Measurements from ENCODE around the gene HCN2.

HCN2 gene

GRCh38 chr19:641702-642101, 52.0 kb downstream of the HCN2 start:
- intact Hi-C loops (cut with DNase I; ENCODE audit: low total_unique reads), result no loop called here
- no peaks in the 10 kb centered on the region for H3K9me3 ChIP-seq
- H3K27ac ChIP-seq, result no peak overlapping the region
- no peak for TF ChIP-seq CTCF (IDR thresholded peaks at IDR 0.05)
- peaks cover 0 to 21% (median 12%) of the 10 kb centered on the region in 4 donors for H3K4me1 ChIP-seq
- no peak overlapping the region for H3K4me3 ChIP-seq
- no peaks in the 10 kb centered on the region for H3K27me3 ChIP-seq
- DNase-seq, result no peak
- peaks cover 3 to 22% (median 15%) of the 10 kb centered on the region in 3 donors for H3K36me3 ChIP-seq

GRCh38 chr19:642767-643727, 53.4 kb downstream of the HCN2 start:
- no peaks in the 10 kb centered on the region for H3K9me3 ChIP-seq
- H3K4me1 ChIP-seq, result peaks cover 0 to 21% (median 12%) of the 10 kb centered on the region in 4 donors
- no peak overlapping the region for H3K27ac ChIP-seq
- intact Hi-C loops (cut with DNase I; ENCODE audit: low total_unique reads), result no loop called here
- no peak for TF ChIP-seq CTCF (IDR thresholded peaks at IDR 0.05)
- no peaks in the 10 kb centered on the region for H3K27me3 ChIP-seq
- H3K4me3 ChIP-seq, result no peak overlapping the region
- DNase-seq, result no peak
- H3K36me3 ChIP-seq, result peaks cover 16 to 35% (median 28%) of the 10 kb centered on the region in 3 donors

DNA sequence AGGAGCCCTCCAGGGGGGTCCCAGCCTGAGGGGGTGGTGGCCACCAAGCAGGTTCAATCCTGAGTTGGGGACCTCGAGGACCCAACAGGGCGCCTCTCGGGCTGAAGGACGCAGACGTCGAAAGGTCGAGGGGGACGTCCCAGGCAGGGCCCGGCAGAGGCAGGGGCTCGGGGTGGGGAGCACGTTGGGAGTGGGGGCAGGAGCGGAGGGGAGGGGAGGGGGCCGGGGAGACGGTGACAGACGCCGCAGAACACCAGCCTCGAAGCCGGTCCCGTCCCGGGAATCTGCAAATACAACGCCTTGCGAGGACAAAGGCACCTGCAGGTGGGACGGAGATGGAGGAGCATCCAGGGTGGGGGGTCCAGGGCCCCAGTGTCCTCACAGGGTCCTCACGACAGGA, 54.1 kb downstream of the HCN2 start:
- Histone ChIP-seq H3K9me3 (no peaks in the 10 kb centered on the region), H3K4me1 (peaks cover 0 to 17% (median 10%) of the 10 kb centered on the region in 4 donors), H3K4me3 (no peak overlapping the region), H3K27ac (no peak overlapping the region), H3K36me3 (peaks cover 22 to 42% (median 35%) of the 10 kb centered on the region in 3 donors), H3K27me3 (no peaks in the 10 kb centered on the region)
- no peak for DNase-seq
- TF ChIP-seq CTCF (IDR thresholded peaks at IDR 0.05), result no peak
- intact Hi-C loops (cut with DNase I; ENCODE audit: low total_unique reads), result no loop called here

DNA sequence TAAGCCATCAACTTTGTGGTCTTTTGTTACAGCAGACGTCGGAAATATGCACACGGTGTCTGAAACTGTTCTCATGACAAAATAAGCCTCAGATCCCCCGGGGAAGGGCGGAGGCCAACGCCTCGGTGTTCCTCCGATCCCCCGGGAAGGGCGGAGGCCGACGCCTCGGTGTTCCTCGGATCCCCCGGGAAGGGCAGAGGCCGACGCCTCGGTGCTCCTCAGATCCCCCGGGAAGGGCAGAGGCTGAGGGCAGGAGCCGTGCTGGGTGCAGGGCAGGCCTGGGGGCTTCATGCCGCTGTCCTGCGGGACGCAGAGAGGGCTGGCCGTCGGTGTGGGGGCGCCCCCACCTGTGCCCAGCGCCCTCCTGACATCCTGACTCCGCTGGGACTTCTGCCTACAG, 54.7 kb downstream of the HCN2 start:
- peaks cover 28 to 49% (median 41%) of the 10 kb centered on the region in 3 donors for H3K36me3 ChIP-seq
- peaks cover 0 to 11% (median 5%) of the 10 kb centered on the region in 4 donors for H3K4me1 ChIP-seq
- no peaks in the 10 kb centered on the region for H3K9me3 ChIP-seq
- no peak for DNase-seq
- no peak for TF ChIP-seq CTCF (IDR thresholded peaks at IDR 0.05)
- H3K4me3 ChIP-seq, result no peak overlapping the region
- intact Hi-C loops (cut with DNase I; ENCODE audit: low total_unique reads), result no loop called here
- H3K27me3 ChIP-seq, result no peaks in the 10 kb centered on the region
- no peak overlapping the region for H3K27ac ChIP-seq

DNA sequence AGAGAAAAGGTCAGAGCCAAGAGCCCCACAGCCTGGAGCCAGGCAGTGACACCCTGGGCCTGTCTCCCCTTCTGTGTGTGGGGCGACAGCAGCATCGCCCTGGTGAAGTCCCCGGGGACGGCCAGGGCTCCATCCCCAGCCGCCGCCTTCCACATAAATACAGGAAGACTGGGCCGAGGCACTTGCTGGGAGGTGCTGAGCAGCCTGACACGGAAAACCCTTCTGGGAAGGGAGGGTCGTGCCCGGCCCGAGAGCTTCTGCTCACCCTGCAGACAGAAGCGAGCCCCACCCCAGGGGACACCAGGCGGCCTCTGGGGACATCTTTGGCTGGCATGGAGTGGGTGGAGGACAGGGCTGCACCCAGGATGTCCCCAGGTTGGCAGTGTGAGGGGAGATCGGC, 55.1 kb downstream of the HCN2 start:
- intact Hi-C loops (cut with DNase I; ENCODE audit: low total_unique reads), result no loop called here
- Histone ChIP-seq H3K9me3 (no peaks in the 10 kb centered on the region), H3K27me3 (no peaks in the 10 kb centered on the region), H3K27ac (no peak overlapping the region), H3K4me3 (no peak overlapping the region), H3K36me3 (peaks cover 31 to 53% (median 46%) of the 10 kb centered on the region in 3 donors), H3K4me1 (peaks cover 0 to 10% (median 5%) of the 10 kb centered on the region in 4 donors)
- no peak for DNase-seq
- no peak for TF ChIP-seq CTCF (IDR thresholded peaks at IDR 0.05)
